LNCAP (cell line): ENCODE data around the gene LLGL1.

ENCODE experiments used
- CTCF ChIP-seq: fragments of 450-650 bp; IDR thresholded peaks from 2 replicates; pipeline ENCODE4 v1.5.1; 2017; ENCODE audit warnings: mild to moderate bottlenecking

LLGL1 gene

GRCh38 chr17:18261146-18261515 lies 35.7 kb downstream of the LLGL1 start:
- no peak for TF ChIP-seq CTCF

GRCh38 chr17:18261659-18262058 lies 36.2 kb downstream of the LLGL1 start:
- TF ChIP-seq CTCF: no peak

- no peak for TF ChIP-seq CTCF
These were observed 36.7 kb downstream of the LLGL1 start for GRCh38 chr17:18262111-18262510.

GRCh38 chr17:18262641-18263040 lies 37.2 kb downstream of the LLGL1 start:
- TF ChIP-seq CTCF: no peak

GRCh38 chr17:18263885-18264682 lies 38.6 kb downstream of the LLGL1 start:
- no peak for TF ChIP-seq CTCF

- no peak for TF ChIP-seq CTCF
These were observed 41.9 kb downstream of the LLGL1 start for GRCh38 chr17:18267366-18267765.

- no peak for TF ChIP-seq CTCF
These were observed 42.7 kb downstream of the LLGL1 start for GRCh38 chr17:18267927-18268711.
